ENCODE results near the gene CCDC85C. TPM values are rescaled to one million over a fixed set of nuclear protein-coding genes. Genes with fewer than 3 reads are reported as not detected.

Gene CCDC85C
- polyA plus RNA-seq, 1 of the 3 experiments (the other 2 are of a cell fraction): 9.6 TPM

GRCh38 chr14:99630202-99630601, 26.2 kb upstream of the CCDC85C start:
- H3K9ac ChIP-seq: no peak overlapping the region
- WGBS (ENCODE audit: low lambda C conversion rate): 66% methylated on average over 7 of the region's 8 CpGs
- POLR2A ChIA-PET: no interaction called here

More at GRCh38 chr14:99630202-99630601, 26.2 kb upstream of the CCDC85C start:
- H3K4me1 ChIP-seq (ENCODE audit: control insufficient read depth in 1 of 2, insufficient read depth in 2 of 2, low read depth in 1 of 2, low read length in 1 of 2): peaks cover 0 to 28% of the 10 kb centered on the region in 2 experiments; a peak in 2 of 4 replicates
- no peak for TF ChIP-seq RCOR1 (IDR thresholded peaks at IDR 0.05; ENCODE audit: low read length)
- TF ChIP-seq YY1 (IDR thresholded peaks at IDR 0.05; ENCODE audit: low read depth): no peak
- TF ChIP-seq GABPA (IDR thresholded peaks at IDR 0.05; ENCODE audit: low read depth): no peak
- TF ChIP-seq EZH2phosphoT487 (IDR thresholded peaks at IDR 0.05; ENCODE audit: borderline replicate concordance, low read depth): no peak
- TF ChIP-seq RAD21 (IDR thresholded peaks at IDR 0.05; ENCODE audit: low read length): no peak
- TF ChIP-seq FOXM1 (IDR thresholded peaks at IDR 0.05; ENCODE audit: low read depth): no peak
- TF ChIP-seq, protein P1, sequence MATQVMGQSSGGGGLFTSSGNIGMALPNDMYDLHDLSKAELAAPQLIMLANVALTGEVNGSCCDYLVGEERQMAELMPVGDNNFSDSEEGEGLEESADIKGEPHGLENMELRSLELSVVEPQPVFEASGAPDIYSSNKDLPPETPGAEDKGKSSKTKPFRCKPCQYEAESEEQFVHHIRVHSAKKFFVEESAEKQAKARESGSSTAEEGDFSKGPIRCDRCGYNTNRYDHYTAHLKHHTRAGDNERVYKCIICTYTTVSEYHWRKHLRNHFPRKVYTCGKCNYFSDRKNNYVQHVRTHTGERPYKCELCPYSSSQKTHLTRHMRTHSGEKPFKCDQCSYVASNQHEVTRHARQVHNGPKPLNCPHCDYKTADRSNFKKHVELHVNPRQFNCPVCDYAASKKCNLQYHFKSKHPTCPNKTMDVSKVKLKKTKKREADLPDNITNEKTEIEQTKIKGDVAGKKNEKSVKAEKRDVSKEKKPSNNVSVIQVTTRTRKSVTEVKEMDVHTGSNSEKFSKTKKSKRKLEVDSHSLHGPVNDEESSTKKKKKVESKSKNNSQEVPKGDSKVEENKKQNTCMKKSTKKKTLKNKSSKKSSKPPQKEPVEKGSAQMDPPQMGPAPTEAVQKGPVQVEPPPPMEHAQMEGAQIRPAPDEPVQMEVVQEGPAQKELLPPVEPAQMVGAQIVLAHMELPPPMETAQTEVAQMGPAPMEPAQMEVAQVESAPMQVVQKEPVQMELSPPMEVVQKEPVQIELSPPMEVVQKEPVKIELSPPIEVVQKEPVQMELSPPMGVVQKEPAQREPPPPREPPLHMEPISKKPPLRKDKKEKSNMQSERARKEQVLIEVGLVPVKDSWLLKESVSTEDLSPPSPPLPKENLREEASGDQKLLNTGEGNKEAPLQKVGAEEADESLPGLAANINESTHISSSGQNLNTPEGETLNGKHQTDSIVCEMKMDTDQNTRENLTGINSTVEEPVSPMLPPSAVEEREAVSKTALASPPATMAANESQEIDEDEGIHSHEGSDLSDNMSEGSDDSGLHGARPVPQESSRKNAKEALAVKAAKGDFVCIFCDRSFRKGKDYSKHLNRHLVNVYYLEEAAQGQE (IDR thresholded peaks at IDR 0.05; ENCODE audit: low read depth, low read length): no peak
- TF ChIP-seq JUND (IDR thresholded peaks at IDR 0.05): no peak
- no peak for TF ChIP-seq GATA2 (CRISPR knock-in tag; IDR thresholded peaks at IDR 0.05)
- TF ChIP-seq RXRA (IDR thresholded peaks at IDR 0.05; ENCODE audit: borderline replicate concordance, low read depth): no peak
- TF ChIP-seq IRF3 (IDR thresholded peaks at IDR 0.05; ENCODE audit: low read depth, low read length): no peak
- TF ChIP-seq FOXJ3 (CRISPR knock-in tag; IDR thresholded peaks at IDR 0.05): no peak
- TF ChIP-seq NRF1 (IDR thresholded peaks at IDR 0.05; ENCODE audit: low read depth, low read length): no peak
- TF ChIP-seq, protein P2, sequence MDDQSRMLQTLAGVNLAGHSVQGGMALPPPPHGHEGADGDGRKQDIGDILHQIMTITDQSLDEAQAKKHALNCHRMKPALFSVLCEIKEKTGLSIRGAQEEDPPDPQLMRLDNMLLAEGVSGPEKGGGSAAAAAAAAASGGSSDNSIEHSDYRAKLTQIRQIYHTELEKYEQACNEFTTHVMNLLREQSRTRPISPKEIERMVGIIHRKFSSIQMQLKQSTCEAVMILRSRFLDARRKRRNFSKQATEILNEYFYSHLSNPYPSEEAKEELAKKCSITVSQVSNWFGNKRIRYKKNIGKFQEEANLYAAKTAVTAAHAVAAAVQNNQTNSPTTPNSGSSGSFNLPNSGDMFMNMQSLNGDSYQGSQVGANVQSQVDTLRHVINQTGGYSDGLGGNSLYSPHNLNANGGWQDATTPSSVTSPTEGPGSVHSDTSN (IDR thresholded peaks at IDR 0.05): no peak
- TF ChIP-seq TEAD4 (IDR thresholded peaks at IDR 0.05; ENCODE audit: borderline replicate concordance, insufficient read depth): no peak
- H3K79me2 ChIP-seq (ENCODE audit: insufficient read depth): no peaks in the 10 kb centered on the region
- no peak overlapping the region for H3K4me2 ChIP-seq
- no peaks in the 10 kb centered on the region for H3F3A ChIP-seq (replicated peaks; ENCODE audit: insufficient read depth)
- H2AFZ ChIP-seq (ENCODE audit: low read depth): no peak overlapping the region
- H3K9me3 ChIP-seq: no peaks in the 10 kb centered on the region
- H3K27me3 ChIP-seq (ENCODE audit: insufficient read depth): no peaks in the 10 kb centered on the region
- no peak overlapping the region for H3K4me3 ChIP-seq (ENCODE audit: low read depth in 2 of 2, low read length in 1 of 2)
- no peaks in the 10 kb centered on the region for H4K20me1 ChIP-seq (ENCODE audit: insufficient read depth)
- no peak for DNase-seq
- no peak overlapping the region for H3K27ac ChIP-seq (ENCODE audit: low read depth in 2 of 2, low read length in 1 of 2)
- H3K9me2 ChIP-seq: no peaks in the 10 kb centered on the region
- CTCF ChIA-PET: interaction anchor here (0.7 to 3.3 kb wide), 6 partner anchors 12 to 153 kb away, joined by 3 to 20 read pairs (median 4); no protein-coding TSS in a partner anchor
- H3K36me3 ChIP-seq (replicated peaks in 1 of 2; ENCODE audit: control insufficient read depth in 1 of 2, insufficient read depth in 2 of 2, low read length in 1 of 2): no peaks in the 10 kb centered on the region
